SK-N-MC (cell line): ENCODE data around the gene STX8.

Experiments used
- DNase-seq: peaks from one replicate; pipeline ENCODE4 v3.0.0-alpha.2; 2011; ENCODE audit warnings: low read depth, low spot score
- H3K27ac ChIP-seq: fragments of 200-600 bp; sonication (generic); 2 replicates; pipeline ENCODE4 v1.5.1; 2016; ENCODE audit warnings: mixed run types
- H3K36me3 ChIP-seq: fragments of 200-600 bp; sonication (generic); 2 replicates; pipeline ENCODE4 v1.6.1; 2017; ENCODE audit warnings: antibody characterized with exemption, low read length, mixed read lengths; ENCODE audit not compliant: insufficient read depth
- H3K4me3 ChIP-seq: fragments of 200-600 bp; sonication (generic); 2 replicates; pipeline ENCODE4 v1.5.1; 2016
- H3K9ac ChIP-seq: fragments of 200-600 bp; sonication (generic); 2 replicates; pipeline ENCODE4 v1.8.0; 2017; ENCODE audit warnings: mixed run types, mixed read lengths; ENCODE audit not compliant: insufficient read length
- H3K9me3 ChIP-seq: fragments of 200-600 bp; sonication (generic); 2 replicates; pipeline ENCODE4 v1.6.1; 2017; ENCODE audit warnings: low read depth, mild to moderate bottlenecking, antibody characterized with exemption, low read length, moderate library complexity, mixed read lengths
- EZH2 ChIP-seq: fragments of 200-600 bp; sonication (generic); IDR thresholded peaks from one replicate; pipeline ENCODE4 v1.6.1; 2017; ENCODE audit warnings: antibody characterized with exemption
- FOXP2 ChIP-seq: optimal IDR thresholded peaks from 2 replicates; pipeline ENCODE3; 2011; ENCODE audit warnings: mild to moderate bottlenecking, moderate library complexity; ENCODE audit not compliant: insufficient read depth; ENCODE audit errors: extremely low read length, control extremely low read depth
- POLR2AphosphoS5 ChIP-seq: IDR thresholded peaks from 2 replicates; pipeline ENCODE4 v1.6.1; 2012; ENCODE audit warnings: mild to moderate bottlenecking, low read depth, low read length, borderline replicate concordance

Gene STX8

DNA sequence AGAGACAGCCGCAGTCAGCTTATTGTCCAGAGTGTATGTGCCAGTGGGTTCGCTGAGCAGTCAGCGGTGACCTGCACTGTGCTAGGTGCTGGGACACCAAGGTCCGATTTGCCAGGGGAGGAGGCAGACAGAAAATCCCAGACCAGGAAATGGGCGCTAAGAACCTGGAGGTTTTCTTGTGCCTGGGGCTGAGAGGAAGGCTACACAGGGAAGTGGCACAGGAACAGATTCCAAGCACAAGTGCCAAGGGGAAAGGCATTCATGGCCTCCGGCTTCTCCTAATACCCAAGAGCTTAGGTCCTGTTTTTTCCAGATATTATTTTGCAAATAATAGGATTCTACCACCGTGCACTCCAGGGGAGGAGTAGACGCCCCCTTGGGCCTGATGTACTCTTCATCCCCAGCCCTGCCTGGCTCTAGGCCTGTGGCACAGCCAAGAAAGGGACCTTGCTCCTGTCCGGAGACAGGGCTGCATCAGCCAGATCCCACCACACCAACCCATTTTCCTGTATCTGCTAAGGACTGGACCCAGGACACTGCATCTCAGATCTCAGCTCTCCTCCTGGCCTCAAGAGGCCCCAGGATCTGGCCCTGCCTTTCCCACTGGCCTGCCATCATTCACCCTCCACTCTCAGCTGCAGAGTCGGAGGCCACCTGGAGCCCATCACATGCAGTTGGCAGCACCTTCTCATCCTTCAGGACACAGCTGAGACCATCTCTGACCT lies 367.1 kb downstream of the STX8 start:
- Histone ChIP-seq H3K9me3 (no peaks in the 10 kb centered on the region), H3K36me3 (no peaks in the 10 kb centered on the region), H3K4me3 (no peak overlapping the region), H3K9ac (no peak overlapping the region), H3K27ac (no peak overlapping the region)
- DNase-seq = no peak
- TF ChIP-seq FOXP2 = no peak
- no peak for TF ChIP-seq POLR2AphosphoS5
- no peak for TF ChIP-seq EZH2

DNA sequence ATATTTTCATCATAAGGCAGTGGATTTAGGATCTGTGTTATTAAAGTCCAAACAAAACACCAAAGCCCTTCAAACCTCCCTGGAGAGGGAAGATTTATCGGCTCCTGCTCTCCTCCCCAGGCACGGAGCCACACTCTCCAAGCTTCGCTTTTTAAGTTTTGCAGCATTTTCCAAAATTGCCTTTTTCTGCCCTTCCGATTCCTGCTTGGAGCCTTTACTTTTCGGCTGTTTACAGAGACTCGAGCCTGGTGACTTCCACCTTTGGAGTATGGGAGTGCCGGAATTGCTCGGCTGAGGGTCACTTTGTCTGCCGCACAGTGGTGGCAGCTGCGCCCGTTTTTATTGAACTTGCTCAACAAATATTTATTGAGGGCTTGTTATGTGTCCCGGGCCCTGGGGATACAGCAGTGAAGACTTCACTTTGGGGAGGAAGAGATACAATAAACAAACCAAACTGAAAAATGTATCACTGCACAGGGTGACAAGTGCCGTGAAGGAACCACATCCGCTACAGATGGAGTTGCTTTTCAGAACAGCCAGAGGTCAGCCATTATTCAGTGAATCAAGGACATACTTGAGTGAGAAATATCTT lies 368.8 kb downstream of the STX8 start:
- no peak overlapping the region for H3K27ac ChIP-seq
- no peak for DNase-seq
- no peaks in the 10 kb centered on the region for H3K9me3 ChIP-seq
- H3K36me3 ChIP-seq = no peaks in the 10 kb centered on the region
- no peak overlapping the region for H3K4me3 ChIP-seq
- no peak for TF ChIP-seq POLR2AphosphoS5
- TF ChIP-seq EZH2 = no peak
- TF ChIP-seq FOXP2 = no peak
- H3K9ac ChIP-seq = no peak overlapping the region

DNA sequence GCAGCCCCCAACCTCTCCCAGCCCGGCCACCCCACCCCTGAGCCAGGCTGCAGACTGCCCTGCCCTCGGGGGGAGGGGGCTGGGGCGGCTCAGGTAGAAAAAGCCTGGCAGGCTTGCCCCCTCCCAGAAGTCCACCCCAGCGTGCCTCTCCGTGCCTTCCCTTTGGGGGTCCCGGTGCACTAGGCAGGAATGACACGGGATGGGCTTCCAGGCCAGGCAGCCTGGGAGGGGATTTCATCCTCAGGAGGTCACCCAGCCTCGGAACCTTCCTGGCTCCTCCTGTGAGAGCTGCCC lies 369.3 kb downstream of the STX8 start:
- Histone ChIP-seq H3K9ac (no peak overlapping the region), H3K36me3 (no peaks in the 10 kb centered on the region), H3K9me3 (no peaks in the 10 kb centered on the region), H3K4me3 (no peak overlapping the region), H3K27ac (no peak overlapping the region)
- TF ChIP-seq POLR2AphosphoS5 = no peak
- DNase-seq = no peak

DNA sequence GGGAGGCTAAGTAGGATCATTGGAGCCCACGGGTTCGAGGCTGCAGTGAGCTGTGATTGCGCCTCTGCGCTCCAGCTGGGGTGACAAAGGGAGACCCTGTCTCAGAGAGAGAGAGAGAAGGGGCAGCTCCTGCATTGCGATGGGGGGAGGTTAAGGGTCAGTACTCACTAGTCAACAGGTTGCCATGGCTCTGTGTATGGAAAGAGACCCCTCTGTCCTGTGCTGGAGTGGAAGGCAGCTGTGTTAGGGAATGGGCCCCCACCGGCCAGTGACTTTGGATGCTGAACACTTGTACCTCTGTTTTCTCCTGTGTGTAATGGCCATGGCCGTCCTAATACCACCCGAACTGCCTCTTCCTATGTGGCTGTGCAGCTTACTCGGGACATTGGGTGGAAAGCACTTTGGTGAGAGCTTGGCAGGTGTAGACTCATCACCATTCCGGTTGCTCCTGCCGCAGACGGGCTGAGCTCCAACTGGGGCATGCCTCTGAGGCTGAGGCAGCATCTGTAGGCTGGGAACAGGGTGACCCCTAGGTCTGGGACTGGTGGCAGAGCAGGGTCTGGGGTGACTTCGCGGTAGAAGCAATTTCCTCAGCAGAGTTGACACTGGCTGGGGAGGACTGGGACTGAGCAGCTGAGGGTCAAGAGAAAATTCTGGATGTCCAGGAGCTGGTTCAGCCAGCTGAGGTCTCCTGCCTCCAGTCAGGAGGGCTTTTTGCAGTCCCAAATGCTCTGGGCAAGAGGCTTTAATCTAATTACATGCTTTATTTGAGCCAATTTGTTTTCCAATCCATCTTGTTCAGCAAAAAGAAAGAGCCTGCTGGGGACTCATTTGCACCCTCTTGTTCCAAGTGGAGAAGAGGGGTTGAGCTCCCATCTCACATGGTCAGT lies 369.9 kb downstream of the STX8 start:
- H3K9ac ChIP-seq = no peak overlapping the region
- H3K4me3 ChIP-seq = no peak overlapping the region
- no peak for TF ChIP-seq POLR2AphosphoS5
- no peak for TF ChIP-seq FOXP2
- no peak overlapping the region for H3K27ac ChIP-seq
- no peaks in the 10 kb centered on the region for H3K36me3 ChIP-seq
- H3K9me3 ChIP-seq = no peaks in the 10 kb centered on the region
- no peak for DNase-seq

DNA sequence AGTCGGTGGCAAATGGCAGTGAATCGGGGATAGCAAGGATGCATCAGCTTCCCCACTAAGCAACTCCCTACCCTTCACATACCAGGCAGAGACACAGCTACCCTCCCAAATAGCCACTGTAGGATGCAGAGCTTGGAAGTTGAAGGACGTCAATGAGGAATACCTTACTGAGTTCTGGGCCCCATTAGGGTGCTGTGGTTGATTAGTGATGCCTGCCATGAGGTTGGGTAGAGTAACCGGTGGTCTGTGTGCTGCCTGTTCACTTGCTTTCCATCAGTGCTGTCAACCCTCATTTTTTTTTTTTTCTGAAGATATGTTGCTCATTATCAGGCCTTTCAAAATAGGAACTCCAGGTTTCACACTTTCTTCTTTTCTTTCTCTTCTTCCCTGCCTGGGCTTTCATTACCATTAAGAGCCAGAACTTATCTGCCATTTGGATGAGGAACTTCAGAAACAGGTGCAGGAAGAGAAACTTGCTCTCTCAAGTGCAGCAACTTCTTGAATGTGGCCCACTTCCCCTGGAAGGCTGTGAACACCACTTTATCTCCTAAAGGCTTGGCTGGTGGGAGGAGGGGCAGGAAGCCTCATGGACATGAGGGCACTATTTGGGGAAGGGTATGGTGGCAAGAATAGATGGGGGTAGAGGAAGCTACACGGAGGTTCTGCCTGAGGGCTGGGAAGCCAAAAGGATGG lies 370.8 kb downstream of the STX8 start:
- Histone ChIP-seq H3K9me3 (no peaks in the 10 kb centered on the region), H3K27ac (no peak overlapping the region), H3K4me3 (no peak overlapping the region), H3K36me3 (no peaks in the 10 kb centered on the region), H3K9ac (no peak overlapping the region)
- no peak for DNase-seq
- no peak for TF ChIP-seq EZH2
- TF ChIP-seq POLR2AphosphoS5 = no peak

DNA sequence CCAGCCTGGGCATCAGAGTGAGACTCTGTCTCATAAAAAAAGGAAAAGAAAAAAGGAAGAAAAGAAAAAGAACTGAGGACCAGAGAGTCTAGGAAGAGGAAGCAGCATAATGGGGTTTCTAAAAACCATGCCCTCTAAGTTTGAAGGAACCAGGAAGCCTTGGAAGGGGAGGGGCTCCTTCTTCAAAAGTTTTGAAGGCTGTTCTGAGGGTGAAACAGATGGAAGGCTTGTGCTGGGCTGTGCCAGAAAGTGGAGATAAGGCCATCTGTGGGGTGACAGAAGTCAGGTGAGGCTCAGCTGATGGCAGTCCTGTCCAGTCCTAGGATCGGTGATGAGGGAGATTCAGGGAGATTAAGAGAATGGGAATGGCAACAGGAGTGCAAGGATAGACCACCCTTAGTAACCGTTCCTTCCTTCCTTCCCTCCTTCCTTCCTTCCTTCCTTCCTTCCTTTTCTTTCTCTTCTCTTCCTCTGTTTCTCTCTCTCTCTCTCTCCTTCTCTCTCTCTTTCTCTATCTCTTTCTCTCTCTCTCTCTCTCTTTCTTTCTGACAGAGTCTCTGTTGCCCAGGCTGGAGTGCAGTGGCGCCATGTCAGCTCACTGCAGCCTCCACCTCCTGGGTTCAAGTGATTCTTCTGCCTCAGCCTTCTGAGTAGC lies 371.7 kb downstream of the STX8 start:
- no peaks in the 10 kb centered on the region for H3K36me3 ChIP-seq
- no peak overlapping the region for H3K4me3 ChIP-seq
- no peak for DNase-seq
- no peak overlapping the region for H3K9ac ChIP-seq
- no peak overlapping the region for H3K27ac ChIP-seq
- TF ChIP-seq POLR2AphosphoS5 (no peak), EZH2 (no peak), FOXP2 (no peak)
- H3K9me3 ChIP-seq = no peaks in the 10 kb centered on the region

DNA sequence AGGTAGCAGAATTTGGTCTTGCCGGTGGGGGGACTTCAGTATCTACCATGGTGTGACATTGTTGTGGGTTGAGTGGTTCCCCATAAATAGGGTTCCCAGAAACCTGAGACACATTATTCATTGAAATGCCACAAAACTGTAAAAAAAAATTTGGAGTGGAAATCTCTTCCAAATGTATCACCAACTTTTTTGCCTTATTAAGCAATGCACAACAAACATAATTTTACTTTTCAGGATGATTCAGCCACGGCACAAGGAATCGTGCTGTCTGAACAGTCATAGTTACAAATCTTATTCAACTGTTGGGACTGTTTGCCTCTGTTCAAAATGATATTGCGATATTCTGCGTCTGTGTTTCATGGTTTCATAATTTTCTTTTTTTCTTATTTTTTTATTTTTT lies 373.1 kb downstream of the STX8 start:
- no peaks in the 10 kb centered on the region for H3K9me3 ChIP-seq
- H3K9ac ChIP-seq = no peak overlapping the region
- no peak overlapping the region for H3K27ac ChIP-seq
- H3K36me3 ChIP-seq = no peaks in the 10 kb centered on the region
- no peak for DNase-seq
- no peak overlapping the region for H3K4me3 ChIP-seq
- TF ChIP-seq FOXP2 (no peak), EZH2 (no peak), POLR2AphosphoS5 (no peak)
